ENCODE measurements around the gene NGFR. TPM values are rescaled to one million over a fixed set of nuclear protein-coding genes. Genes with fewer than 3 reads are reported as not detected.

NGFR gene
- total RNA-seq, 1 donor from 2014 or later = 0.04 TPM

DNA sequence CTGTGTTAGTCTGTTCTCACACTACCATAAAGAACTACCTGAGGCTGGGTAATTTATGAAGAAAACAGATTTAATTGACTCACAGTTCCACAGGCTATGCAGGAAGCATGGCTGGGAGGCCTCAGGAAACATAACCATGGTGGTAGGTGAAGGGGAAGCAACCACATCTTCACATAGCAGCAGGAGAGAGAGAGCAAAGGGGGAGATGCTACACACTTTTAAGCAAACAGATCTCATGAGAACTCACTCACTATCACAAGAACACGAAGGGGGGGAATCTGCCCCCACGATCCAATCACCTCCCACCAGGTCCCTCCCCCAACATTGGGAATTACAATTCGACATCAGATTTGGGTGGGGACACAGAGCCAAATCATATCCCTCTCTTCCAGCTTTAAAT lies 48.8 kb downstream of the NGFR start:
- H3K4me3 ChIP-seq (ENCODE audit: low read depth, low read length) = no peak overlapping the region
- peaks cover 6% of the 10 kb centered on the region for H3K27me3 ChIP-seq (ENCODE audit: control insufficient read depth, insufficient read depth, low read length)
- TF ChIP-seq, protein P1, sequence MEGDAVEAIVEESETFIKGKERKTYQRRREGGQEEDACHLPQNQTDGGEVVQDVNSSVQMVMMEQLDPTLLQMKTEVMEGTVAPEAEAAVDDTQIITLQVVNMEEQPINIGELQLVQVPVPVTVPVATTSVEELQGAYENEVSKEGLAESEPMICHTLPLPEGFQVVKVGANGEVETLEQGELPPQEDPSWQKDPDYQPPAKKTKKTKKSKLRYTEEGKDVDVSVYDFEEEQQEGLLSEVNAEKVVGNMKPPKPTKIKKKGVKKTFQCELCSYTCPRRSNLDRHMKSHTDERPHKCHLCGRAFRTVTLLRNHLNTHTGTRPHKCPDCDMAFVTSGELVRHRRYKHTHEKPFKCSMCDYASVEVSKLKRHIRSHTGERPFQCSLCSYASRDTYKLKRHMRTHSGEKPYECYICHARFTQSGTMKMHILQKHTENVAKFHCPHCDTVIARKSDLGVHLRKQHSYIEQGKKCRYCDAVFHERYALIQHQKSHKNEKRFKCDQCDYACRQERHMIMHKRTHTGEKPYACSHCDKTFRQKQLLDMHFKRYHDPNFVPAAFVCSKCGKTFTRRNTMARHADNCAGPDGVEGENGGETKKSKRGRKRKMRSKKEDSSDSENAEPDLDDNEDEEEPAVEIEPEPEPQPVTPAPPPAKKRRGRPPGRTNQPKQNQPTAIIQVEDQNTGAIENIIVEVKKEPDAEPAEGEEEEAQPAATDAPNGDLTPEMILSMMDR (IDR thresholded peaks at IDR 0.05; ENCODE audit: insufficient read depth, low read length, poor library complexity, severe bottlenecking) = no peak

DNA sequence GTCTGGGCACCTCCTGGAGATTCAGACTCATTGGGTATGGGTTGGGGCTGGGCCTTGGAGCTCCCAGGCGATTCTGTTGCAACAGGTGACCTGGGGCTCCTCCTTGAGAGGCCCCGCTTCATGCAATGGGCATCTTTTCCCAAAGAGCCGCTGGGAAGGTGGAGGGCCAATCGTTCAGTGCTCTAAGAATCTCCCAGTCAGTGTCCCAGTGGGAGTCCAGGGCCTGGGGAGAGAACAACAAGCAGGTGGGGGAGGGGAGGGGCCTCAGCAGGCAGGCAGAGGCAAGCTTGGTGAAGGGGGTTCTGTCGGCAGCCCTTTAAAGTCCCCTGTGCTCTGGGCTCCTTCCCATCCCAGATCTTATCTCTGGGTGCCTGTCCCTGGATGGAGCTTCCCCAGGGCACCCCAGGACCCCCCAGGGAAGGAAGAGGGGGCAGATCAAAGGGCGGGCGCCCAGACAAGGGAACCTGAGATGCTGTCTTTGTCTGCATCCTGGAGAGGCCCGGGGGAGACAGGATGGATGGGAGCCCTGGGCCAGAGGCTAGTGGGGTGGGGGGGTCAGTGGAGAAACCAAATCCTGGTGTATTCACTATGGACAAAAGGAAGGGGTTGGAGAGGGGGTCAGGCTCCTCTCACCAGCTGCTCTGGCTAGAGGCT lies 50.0 kb downstream of the NGFR start:
- H3K4me3 ChIP-seq (ENCODE audit: low read depth, low read length) = no peak overlapping the region
- H3K27me3 ChIP-seq (ENCODE audit: control insufficient read depth, insufficient read depth, low read length) = peaks cover 11% of the 10 kb centered on the region
- no peak for DNase-seq (ENCODE audit: low read depth)
- TF ChIP-seq, protein P1 (IDR thresholded peaks at IDR 0.05; ENCODE audit: insufficient read depth, low read length, poor library complexity, severe bottlenecking) = no peak
- no peaks in the 10 kb centered on the region for H3K36me3 ChIP-seq (ENCODE audit: control insufficient read depth, insufficient read depth, low read length)

More for the DNA sequence above, 48.8 kb downstream of the NGFR start:
- no peak for DNase-seq (ENCODE audit: low read depth)
- no peaks in the 10 kb centered on the region for H3K36me3 ChIP-seq (ENCODE audit: control insufficient read depth, insufficient read depth, low read length)

DNA sequence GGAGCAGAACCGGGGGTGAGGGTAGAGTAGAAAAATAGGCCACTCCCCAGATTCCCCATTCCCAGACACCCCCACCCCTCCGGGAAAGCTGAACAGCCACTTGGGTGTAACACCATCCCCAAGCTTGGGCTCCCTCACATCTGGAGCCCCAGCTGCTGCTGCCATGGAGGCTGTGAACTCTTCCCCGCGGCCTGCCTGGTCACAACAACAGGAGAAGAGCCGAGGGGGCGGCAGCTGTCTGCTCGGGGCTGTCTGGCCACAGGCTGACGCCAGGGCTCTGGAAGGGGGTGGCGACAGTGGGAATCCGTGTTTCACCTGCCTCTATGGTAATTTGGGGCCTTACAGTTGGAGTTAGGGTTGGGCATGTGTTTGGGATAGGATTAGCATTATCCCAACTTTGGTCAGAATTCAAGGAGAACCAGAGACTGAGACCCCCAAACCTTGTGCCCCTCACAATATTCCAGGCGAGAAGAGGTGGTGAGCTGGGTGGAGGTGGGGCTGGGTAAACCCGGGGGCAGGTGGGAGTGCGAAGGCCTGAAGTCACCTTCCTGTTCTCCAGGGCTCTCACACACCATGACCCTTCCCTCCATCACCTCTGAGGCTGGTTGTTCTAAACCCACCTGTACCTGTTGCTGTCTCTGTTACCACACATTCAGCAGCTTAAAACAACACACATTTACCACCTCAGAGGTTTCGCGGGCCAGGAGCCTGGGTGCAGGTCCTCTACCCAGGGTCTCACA lies 50.9 kb downstream of the NGFR start:
- Histone ChIP-seq H3K27me3 (ENCODE audit: control insufficient read depth, insufficient read depth, low read length) (peaks cover 13% of the 10 kb centered on the region), H3K36me3 (ENCODE audit: control insufficient read depth, insufficient read depth, low read length) (no peaks in the 10 kb centered on the region)
- TF ChIP-seq, protein P1 (IDR thresholded peaks at IDR 0.05; ENCODE audit: insufficient read depth, low read length, poor library complexity, severe bottlenecking) = no peak

DNA sequence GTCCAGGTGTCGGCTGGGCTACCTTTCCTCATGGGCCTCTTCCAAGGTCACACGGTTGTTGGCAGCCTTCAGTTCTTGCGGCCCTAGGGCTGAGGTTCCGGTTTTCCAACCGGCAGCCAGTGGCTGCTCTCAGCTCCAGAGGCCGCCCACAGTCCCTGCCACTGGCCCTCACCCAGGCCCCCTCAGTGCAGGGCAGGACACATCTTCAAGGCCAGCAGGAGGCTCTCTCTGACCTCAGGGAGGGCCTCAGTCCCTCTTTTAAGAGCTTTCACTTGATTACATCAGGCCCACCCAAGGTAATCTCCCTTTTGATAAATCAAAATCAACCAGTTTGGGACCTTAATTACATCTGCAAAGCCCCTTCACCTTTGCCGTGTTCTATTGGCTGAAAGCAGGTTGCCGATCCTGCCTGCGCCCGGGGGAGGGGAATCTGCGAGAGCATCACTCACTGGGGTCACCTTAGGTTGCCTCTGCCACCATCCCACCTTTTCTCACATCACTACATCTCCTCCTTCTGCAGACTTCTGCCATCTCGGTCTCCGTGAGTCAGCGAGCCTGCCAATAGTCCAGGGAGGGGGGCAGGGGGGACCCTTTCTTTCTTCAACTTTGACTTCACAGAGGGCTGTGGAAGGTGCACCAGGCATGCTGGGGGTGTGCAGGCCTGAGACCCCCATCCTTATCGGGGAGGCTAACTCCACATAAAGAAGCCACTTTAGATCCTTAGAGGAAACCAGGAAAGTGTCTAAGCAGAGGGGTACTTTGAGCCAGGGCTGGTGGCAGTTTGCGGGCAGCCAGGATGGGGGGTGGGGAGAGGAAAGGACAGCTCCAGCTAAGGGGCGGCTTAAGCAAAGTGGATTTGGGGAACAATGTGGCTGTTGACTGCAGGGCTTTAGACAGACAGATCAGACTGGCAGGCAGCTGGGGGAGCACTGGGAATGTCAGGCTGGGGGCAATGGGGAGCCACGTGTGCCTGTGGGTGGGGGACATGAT lies 51.7 kb downstream of the NGFR start:
- Histone ChIP-seq H3K27me3 (ENCODE audit: control insufficient read depth, insufficient read depth, low read length) (peaks cover 13% of the 10 kb centered on the region), H3K36me3 (ENCODE audit: control insufficient read depth, insufficient read depth, low read length) (no peaks in the 10 kb centered on the region)
- no peak for DNase-seq (ENCODE audit: low read depth)

More for the DNA sequence above, 50.9 kb downstream of the NGFR start:
- H3K4me3 ChIP-seq (ENCODE audit: low read depth, low read length) = no peak overlapping the region
- no peak for DNase-seq (ENCODE audit: low read depth)

DNA sequence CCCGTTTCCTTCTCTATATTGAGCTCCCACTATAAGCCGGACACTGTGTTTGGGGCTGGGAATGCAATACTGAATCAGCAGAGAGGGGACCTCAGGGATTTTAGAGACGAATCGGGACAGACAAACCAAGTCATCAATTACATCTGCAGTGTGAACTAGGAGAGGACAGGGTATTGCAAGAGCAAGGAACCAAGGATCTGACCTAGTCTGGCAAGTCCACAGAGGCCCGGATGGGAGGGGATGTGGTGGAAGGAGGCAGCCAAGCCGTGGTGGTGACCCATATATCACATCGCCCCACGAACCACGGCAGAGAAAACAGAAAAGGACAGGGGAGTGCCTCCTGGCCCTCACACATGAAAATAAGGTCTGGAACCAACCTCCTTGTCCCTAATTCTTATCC lies 52.5 kb downstream of the NGFR start:
- TF ChIP-seq, protein P1 (IDR thresholded peaks at IDR 0.05; ENCODE audit: insufficient read depth, low read length, poor library complexity, severe bottlenecking) = no peak
- H3K4me3 ChIP-seq (ENCODE audit: low read depth, low read length) = no peak overlapping the region
- no peaks in the 10 kb centered on the region for H3K36me3 ChIP-seq (ENCODE audit: control insufficient read depth, insufficient read depth, low read length)
- H3K27me3 ChIP-seq (ENCODE audit: control insufficient read depth, insufficient read depth, low read length) = peaks cover 13% of the 10 kb centered on the region
- DNase-seq (ENCODE audit: low read depth) = no peak

More for the DNA sequence above, 51.7 kb downstream of the NGFR start:
- H3K4me3 ChIP-seq (ENCODE audit: low read depth, low read length) = no peak overlapping the region
- TF ChIP-seq, protein P1 (IDR thresholded peaks at IDR 0.05; ENCODE audit: insufficient read depth, low read length, poor library complexity, severe bottlenecking) = no peak

All from kidney epithelial cell (primary cell).